SK-N-SH (cell line): Measurements from ENCODE around the gene BTRC. TPM values are rescaled to one million over a fixed set of nuclear protein-coding genes. Genes with fewer than 3 reads are reported as not detected.
A peak's percentile ranks its signal among the peaks of the same experiment; 100 is the strongest.

ENCODE experiments used
- CTCF ChIA-PET: fragments of 300-600, 350-600 bp; formaldehyde crosslinking; extraction: SDS; loops from one replicate; lab custom pipeline; 2021; lab: Yijun Ruan, JAX
- POLR2A ChIA-PET: fragments of 350-600 bp; sonication (Branson Sonifier 250); formaldehyde crosslinking; extraction: SDS; loops from one replicate; lab custom pipeline; 2020; ENCODE audit warnings: antibody characterized with exemption, inconsistent platforms; lab: Yijun Ruan, JAX
- DNase-seq: peaks from one replicate; pipeline ENCODE4 v3.0.0; 2012
- H2AFZ ChIP-seq: fragments of 200-600 bp; sonication (generic); 2 replicates; pipeline ENCODE4 v1.8.1; 2016; ENCODE audit warnings: antibody characterized with exemption, mild to moderate bottlenecking, low read depth
- H3F3A ChIP-seq: fragments of 200-600 bp; sonication (generic); replicated peaks from 2 replicates; pipeline ENCODE3; 2016; ENCODE audit warnings: antibody characterized with exemption, mild to moderate bottlenecking; ENCODE audit not compliant: insufficient read depth
- H3K27ac ChIP-seq, 2 experiments: fragments of 200-500 bp in 1 of 2; fragments of 200-600 bp in 1 of 2; sonication (Bioruptor generic) in 1 of 2; sonication (generic), shearing (Covaris generic) in 1 of 2; 2 replicates each; pipeline versions ENCODE4 v1.5.1 to v1.6.1; 2014 to 2016; ENCODE audit warnings: low read depth in 2 of 2, inconsistent platforms in 1 of 2, low read length in 1 of 2, mild to moderate bottlenecking in 1 of 2, mixed read lengths in 1 of 2
- H3K27me3 ChIP-seq: fragments of 200-600 bp; sonication (generic), shearing (Covaris generic); 2 replicates; pipeline ENCODE4 v1.6.1; 2016; ENCODE audit warnings: mixed run types; ENCODE audit not compliant: insufficient read depth
- H3K36me3 ChIP-seq, 2 experiments: fragments of 200-500 bp in 1 of 2; fragments of 200-600 bp in 1 of 2; sonication (Bioruptor generic) in 1 of 2; sonication (generic) in 1 of 2; replicated peaks in 1 of 2; 2 replicates each; pipeline versions ENCODE3 to v1.5.1; 2014 to 2016; ENCODE audit warnings: low read length in 1 of 2, mild to moderate bottlenecking in 1 of 2; ENCODE audit not compliant: insufficient read depth in 2 of 2, control insufficient read depth in 1 of 2
- H3K4me1 ChIP-seq, 2 experiments: fragments of 200-500 bp in 1 of 2; fragments of 200-600 bp in 1 of 2; sonication (Bioruptor generic) in 1 of 2; sonication (generic), shearing (Covaris generic) in 1 of 2; 2 replicates each; pipeline versions ENCODE4 v1.5.1 to v1.6.1; 2014 to 2016; ENCODE audit warnings: low read depth in 1 of 2, low read length in 1 of 2, mixed run types in 1 of 2; ENCODE audit not compliant: insufficient read depth in 2 of 2, control insufficient read depth in 1 of 2
- H3K4me2 ChIP-seq: fragments of 200-600 bp; sonication (generic), shearing (Covaris generic); 2 replicates; pipeline ENCODE4 v1.6.1; 2017; ENCODE audit warnings: mixed run types
- H3K4me3 ChIP-seq, 2 experiments: fragments of 200-500 bp in 1 of 2; fragments of 200-600 bp in 1 of 2; sonication (Bioruptor generic) in 1 of 2; sonication (generic), shearing (Covaris generic) in 1 of 2; 2 replicates each; pipeline versions ENCODE4 v1.5.1 to v1.8.1; 2014 to 2016; ENCODE audit warnings: low read depth in 2 of 2, inconsistent platforms in 1 of 2, low read length in 1 of 2, mild to moderate bottlenecking in 1 of 2, mixed read lengths in 1 of 2, moderate library complexity in 1 of 2
- H3K79me2 ChIP-seq: fragments of 200-600 bp; sonication (generic); 2 replicates; pipeline ENCODE4 v1.8.1; 2017; ENCODE audit warnings: mild to moderate bottlenecking; ENCODE audit not compliant: insufficient read depth
- H3K9ac ChIP-seq: fragments of 200-600 bp; sonication (generic); 2 replicates; pipeline ENCODE4 v1.6.1; 2017; ENCODE audit warnings: mixed run types
- H3K9me2 ChIP-seq: fragments of 200-600 bp; sonication (generic); 2 replicates; pipeline ENCODE4 v1.6.1; 2017; ENCODE audit warnings: mixed run types
- H3K9me3 ChIP-seq: fragments of 200-600 bp; sonication (generic); 2 replicates; pipeline ENCODE4 v1.6.1; 2017; ENCODE audit warnings: mixed run types, mild to moderate bottlenecking, moderate library complexity
- H4K20me1 ChIP-seq: fragments of 200-600 bp; sonication (generic); 2 replicates; pipeline ENCODE4 v1.6.1; 2017; ENCODE audit warnings: mild to moderate bottlenecking, mixed run types; ENCODE audit not compliant: insufficient read depth
- ELF1 ChIP-seq: IDR thresholded peaks from 2 replicates; pipeline ENCODE4 v1.4.0; 2012
- EZH2phosphoT487 ChIP-seq: fragments of 200-600 bp; sonication (generic); IDR thresholded peaks from 2 replicates; pipeline ENCODE4 v1.6.1; 2017; ENCODE audit warnings: low read depth, mixed run types, mild to moderate bottlenecking, antibody characterized with exemption, moderate library complexity, borderline replicate concordance
- FOXJ3 ChIP-seq: sonication (generic); formaldehyde crosslinking; IDR thresholded peaks from 2 replicates; pipeline ENCODE4 v1.5.1; 2020; ENCODE audit warnings: mild to moderate bottlenecking, missing genetic modification reagents
- GABPA ChIP-seq: IDR thresholded peaks from 2 replicates; pipeline ENCODE4 v1.4.0; 2012; ENCODE audit warnings: low read depth, mild to moderate bottlenecking
- GATA2 ChIP-seq: sonication (generic); formaldehyde crosslinking; IDR thresholded peaks from 2 replicates; pipeline ENCODE4 v1.5.0; 2020; ENCODE audit warnings: mild to moderate bottlenecking, missing genetic modification reagents
- MAX ChIP-seq: IDR thresholded peaks from 2 replicates; pipeline ENCODE4 v1.4.0; 2012; ENCODE audit warnings: low read depth
- NRF1 ChIP-seq: IDR thresholded peaks from 2 replicates; pipeline ENCODE4 v1.6.1; 2012; ENCODE audit warnings: low read depth, mild to moderate bottlenecking, low read length
- RCOR1 ChIP-seq: fragments of 150-350 bp; IDR thresholded peaks from 2 replicates; pipeline ENCODE4 v1.6.1; 2017; ENCODE audit warnings: antibody characterized with exemption, low read length
- SIN3A ChIP-seq: IDR thresholded peaks from 2 replicates; pipeline ENCODE4 v1.6.1; 2012; ENCODE audit warnings: low read depth, mild to moderate bottlenecking, low read length, moderate library complexity, borderline replicate concordance
- TCF12 ChIP-seq: IDR thresholded peaks from 2 replicates; pipeline ENCODE4 v1.4.0; 2012
- TEAD4 ChIP-seq: IDR thresholded peaks from 2 replicates; pipeline ENCODE4 v1.4.0; 2012; ENCODE audit warnings: mild to moderate bottlenecking, borderline replicate concordance; ENCODE audit not compliant: insufficient read depth
- WGBS: methylation state at CpG from one replicate; pipeline ENCODE4 v1.1.6; 2017; ENCODE audit warnings: low lambda C conversion rate; 5-methylcytosine and 5-hydroxymethylcytosine counted together
- polyA plus RNA-seq, 3 experiments: library from polyadenylated mRNA; depleted of rRNA; stranded (reverse); fragments of >200 nt; gene quantifications; 2 replicates each; pipeline ENCODE4 v1.2.3, GENCODE V29; 2012
- TF ChIP-seq, protein P1 (sequence below): fragments of 150-350 bp; IDR thresholded peaks from 2 replicates; pipeline ENCODE4 v1.6.1; 2017; ENCODE audit warnings: antibody characterized with exemption, low read length, low read depth, borderline replicate concordance
- TF ChIP-seq, protein P2 (sequence below): IDR thresholded peaks from 2 replicates; pipeline ENCODE4 v1.4.0; 2012; ENCODE audit warnings: low read depth, borderline replicate concordance
- TF ChIP-seq, protein P3 (sequence below): IDR thresholded peaks from 2 replicates; pipeline ENCODE4 v1.6.1; 2012; ENCODE audit warnings: mild to moderate bottlenecking, low read depth, low read length, moderate library complexity

The BTRC gene
- polyA plus RNA-seq, 1 of the 3 experiments (the other 2 are of a cell fraction), result 6.5 TPM

GRCh38 chr10:101552442-101552841, 198.5 kb downstream of the BTRC start (continued):
- TF ChIP-seq EZH2phosphoT487 (no peak), RCOR1 (no peak), TCF12 (no peak), GABPA (no peak)
- TF ChIP-seq, protein P1, sequence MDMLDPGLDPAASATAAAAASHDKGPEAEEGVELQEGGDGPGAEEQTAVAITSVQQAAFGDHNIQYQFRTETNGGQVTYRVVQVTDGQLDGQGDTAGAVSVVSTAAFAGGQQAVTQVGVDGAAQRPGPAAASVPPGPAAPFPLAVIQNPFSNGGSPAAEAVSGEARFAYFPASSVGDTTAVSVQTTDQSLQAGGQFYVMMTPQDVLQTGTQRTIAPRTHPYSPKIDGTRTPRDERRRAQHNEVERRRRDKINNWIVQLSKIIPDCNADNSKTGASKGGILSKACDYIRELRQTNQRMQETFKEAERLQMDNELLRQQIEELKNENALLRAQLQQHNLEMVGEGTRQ, result no peak

DNA sequence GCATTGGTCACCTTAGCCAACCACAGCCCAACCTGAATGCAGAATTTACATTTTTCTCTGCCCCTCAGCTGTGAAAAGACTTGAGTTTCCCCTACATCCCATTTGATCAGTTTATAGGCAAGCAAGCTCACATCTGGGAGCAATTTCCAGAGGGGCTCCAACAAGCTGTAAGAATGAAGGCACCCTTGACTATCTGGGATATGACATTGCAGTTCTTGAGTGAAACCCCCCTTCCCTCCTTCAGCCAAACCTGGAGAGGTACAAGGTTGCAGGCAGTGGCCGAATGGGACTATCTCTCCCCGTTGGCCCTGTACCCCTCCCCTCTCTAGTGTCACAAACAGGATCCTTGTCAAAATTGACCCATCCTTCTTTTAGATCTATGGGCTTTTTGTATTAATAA, 203.6 kb downstream of the BTRC start:
- Histone ChIP-seq H3K4me1 (peaks cover 0 to 50% of the 10 kb centered on the region in 2 experiments; a peak in 1 of 4 replicates), H3K27me3 (no peaks in the 10 kb centered on the region), H3K9me3 (no peaks in the 10 kb centered on the region), H3K9me2 (no peaks in the 10 kb centered on the region), H3K79me2 (no peaks in the 10 kb centered on the region), H3F3A (no peaks in the 10 kb centered on the region), H2AFZ (no peak overlapping the region), H4K20me1 (no peaks in the 10 kb centered on the region), H3K4me3 (no peak overlapping the region), H3K9ac (no peak overlapping the region), H3K27ac (no peak overlapping the region; a peak in 1 of 4 replicates), H3K4me2 (no peak overlapping the region), H3K36me3 (peaks cover 0 to 21% of the 10 kb centered on the region in 2 experiments)
- peak; percentile 7 for DNase-seq
- TF ChIP-seq SIN3A, result no peak
- no peak for TF ChIP-seq NRF1
- TF ChIP-seq EZH2phosphoT487, result no peak
- no peak for TF ChIP-seq GATA2
- TF ChIP-seq MAX, result no peak
- no peak for TF ChIP-seq TEAD4
- TF ChIP-seq, protein P1, result no peak
- TF ChIP-seq, protein P2, sequence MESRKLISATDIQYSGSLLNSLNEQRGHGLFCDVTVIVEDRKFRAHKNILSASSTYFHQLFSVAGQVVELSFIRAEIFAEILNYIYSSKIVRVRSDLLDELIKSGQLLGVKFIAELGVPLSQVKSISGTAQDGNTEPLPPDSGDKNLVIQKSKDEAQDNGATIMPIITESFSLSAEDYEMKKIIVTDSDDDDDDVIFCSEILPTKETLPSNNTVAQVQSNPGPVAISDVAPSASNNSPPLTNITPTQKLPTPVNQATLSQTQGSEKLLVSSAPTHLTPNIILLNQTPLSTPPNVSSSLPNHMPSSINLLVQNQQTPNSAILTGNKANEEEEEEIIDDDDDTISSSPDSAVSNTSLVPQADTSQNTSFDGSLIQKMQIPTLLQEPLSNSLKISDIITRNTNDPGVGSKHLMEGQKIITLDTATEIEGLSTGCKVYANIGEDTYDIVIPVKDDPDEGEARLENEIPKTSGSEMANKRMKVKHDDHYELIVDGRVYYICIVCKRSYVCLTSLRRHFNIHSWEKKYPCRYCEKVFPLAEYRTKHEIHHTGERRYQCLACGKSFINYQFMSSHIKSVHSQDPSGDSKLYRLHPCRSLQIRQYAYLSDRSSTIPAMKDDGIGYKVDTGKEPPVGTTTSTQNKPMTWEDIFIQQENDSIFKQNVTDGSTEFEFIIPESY, result no peak
- no peak for TF ChIP-seq ELF1
- TF ChIP-seq, protein P3, sequence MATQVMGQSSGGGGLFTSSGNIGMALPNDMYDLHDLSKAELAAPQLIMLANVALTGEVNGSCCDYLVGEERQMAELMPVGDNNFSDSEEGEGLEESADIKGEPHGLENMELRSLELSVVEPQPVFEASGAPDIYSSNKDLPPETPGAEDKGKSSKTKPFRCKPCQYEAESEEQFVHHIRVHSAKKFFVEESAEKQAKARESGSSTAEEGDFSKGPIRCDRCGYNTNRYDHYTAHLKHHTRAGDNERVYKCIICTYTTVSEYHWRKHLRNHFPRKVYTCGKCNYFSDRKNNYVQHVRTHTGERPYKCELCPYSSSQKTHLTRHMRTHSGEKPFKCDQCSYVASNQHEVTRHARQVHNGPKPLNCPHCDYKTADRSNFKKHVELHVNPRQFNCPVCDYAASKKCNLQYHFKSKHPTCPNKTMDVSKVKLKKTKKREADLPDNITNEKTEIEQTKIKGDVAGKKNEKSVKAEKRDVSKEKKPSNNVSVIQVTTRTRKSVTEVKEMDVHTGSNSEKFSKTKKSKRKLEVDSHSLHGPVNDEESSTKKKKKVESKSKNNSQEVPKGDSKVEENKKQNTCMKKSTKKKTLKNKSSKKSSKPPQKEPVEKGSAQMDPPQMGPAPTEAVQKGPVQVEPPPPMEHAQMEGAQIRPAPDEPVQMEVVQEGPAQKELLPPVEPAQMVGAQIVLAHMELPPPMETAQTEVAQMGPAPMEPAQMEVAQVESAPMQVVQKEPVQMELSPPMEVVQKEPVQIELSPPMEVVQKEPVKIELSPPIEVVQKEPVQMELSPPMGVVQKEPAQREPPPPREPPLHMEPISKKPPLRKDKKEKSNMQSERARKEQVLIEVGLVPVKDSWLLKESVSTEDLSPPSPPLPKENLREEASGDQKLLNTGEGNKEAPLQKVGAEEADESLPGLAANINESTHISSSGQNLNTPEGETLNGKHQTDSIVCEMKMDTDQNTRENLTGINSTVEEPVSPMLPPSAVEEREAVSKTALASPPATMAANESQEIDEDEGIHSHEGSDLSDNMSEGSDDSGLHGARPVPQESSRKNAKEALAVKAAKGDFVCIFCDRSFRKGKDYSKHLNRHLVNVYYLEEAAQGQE, result no peak
- TF ChIP-seq FOXJ3, result no peak
- 85% methylated on average over 2 of the region's 2 CpGs for WGBS
- ChIA-PET CTCF (interaction anchor here (0.6 to 10.1 kb wide), 7 partner anchors 8 to 344 kb away, joined by 3 to 58 read pairs (median 4); no protein-coding TSS in a partner anchor), POLR2A (no interaction called here)
